Activated T-cell treated with anti-CD3 and anti-CD28 coated beads, Interleukin-2, amount 50 U/mL, for 48 hours (primary cell): ENCODE data around the gene CES4A.
A peak's percentile ranks its signal among the peaks of the same experiment; 100 is the strongest.
"Not testable (repeated sequence)": the region's sequence is repeated elsewhere in the genome, so short reads cannot be mapped to it uniquely, and the experiment has no call there.

ENCODE experiments used
- DNase-seq, 2 experiments: peaks; one replicate each; pipeline ENCODE4 v3.0.0-alpha.2; 2020

The CES4A gene

DNA sequence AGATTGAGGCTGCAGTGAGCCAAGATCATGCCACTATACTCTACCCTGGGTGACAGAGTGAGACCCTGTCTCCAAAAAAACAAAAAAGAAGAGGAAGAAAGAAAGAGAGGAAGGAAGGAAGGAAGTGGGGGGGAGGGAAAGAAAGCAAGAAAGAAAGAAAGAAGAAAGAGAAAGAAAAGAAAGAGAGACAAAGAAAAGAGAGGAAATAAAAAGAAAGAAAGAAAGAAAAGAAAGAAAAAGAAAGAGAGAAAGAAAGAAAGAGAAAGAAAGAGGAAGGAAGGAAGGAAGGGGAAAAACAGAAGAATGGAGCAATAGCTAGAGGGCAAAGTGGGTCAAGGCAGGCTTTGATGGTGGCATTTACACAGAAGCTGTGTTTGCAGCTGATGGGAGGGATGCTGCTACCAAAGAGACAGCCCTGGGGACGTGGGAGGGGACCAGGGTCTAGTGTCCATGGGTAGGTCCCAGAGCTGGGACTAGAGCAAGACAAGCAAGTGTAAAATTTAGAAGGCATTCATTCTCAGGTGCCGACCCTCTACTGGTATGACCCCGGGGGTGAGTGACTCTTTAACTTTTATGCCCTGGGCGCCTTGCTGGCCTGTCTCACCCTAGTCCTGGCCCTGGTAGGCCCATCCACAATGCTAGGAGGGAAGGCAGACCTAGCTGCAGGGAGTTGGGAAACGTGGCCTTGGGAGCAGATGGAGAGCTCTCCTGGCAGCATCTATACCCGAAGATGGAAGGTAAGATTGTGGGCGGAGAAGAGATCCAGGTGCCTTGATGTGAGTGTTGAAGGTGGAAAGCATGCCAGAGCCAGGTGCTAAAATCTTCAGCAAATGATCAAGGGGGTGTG lies 29.3 kb upstream of the CES4A start:
- no peak for DNase-seq

GRCh38 chr16:66959704-66960161 lies 28.7 kb upstream of the CES4A start:
- no peak for DNase-seq

DNA sequence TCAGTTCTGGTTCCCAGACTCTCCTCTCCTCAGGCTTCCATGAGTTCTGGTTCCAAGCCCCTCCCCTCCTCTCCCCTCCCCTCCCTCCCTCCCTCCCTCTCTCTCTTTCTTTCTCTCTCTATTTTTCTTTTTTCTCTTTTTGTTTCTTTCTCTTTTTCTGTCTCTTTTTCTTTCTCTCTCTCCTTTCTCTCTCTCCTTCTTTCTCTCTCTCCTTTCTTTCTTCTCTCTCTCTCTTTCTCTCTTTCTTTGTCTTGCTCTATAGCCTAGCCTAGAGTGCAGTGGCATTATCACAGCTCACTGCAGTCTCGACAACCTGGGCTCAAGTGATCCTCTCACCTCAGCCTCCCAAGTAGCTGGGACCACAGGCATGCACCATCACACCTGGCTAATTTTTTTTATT lies 28.1 kb upstream of the CES4A start:
- no peak for DNase-seq

GRCh38 chr16:66961065-66961744 lies 27.2 kb upstream of the CES4A start, which contains the start of gene CES3:
Gene CES3, plus strand, starts transcription at chr16:66961266. Its CDS starts 42 bp downstream, at chr16:66961308.
- peak; percentile 75 to 82 for DNase-seq

- DNase-seq: no peak
Measured at GRCh38 chr16:66961914-66962313, 26.5 kb upstream of the CES4A start.

GRCh38 chr16:66964049-66964448 lies 24.3 kb upstream of the CES4A start:
- no peak for DNase-seq

GRCh38 chr16:66968847-66969246 lies 19.5 kb upstream of the CES4A start:
- DNase-seq: no peak

DNA sequence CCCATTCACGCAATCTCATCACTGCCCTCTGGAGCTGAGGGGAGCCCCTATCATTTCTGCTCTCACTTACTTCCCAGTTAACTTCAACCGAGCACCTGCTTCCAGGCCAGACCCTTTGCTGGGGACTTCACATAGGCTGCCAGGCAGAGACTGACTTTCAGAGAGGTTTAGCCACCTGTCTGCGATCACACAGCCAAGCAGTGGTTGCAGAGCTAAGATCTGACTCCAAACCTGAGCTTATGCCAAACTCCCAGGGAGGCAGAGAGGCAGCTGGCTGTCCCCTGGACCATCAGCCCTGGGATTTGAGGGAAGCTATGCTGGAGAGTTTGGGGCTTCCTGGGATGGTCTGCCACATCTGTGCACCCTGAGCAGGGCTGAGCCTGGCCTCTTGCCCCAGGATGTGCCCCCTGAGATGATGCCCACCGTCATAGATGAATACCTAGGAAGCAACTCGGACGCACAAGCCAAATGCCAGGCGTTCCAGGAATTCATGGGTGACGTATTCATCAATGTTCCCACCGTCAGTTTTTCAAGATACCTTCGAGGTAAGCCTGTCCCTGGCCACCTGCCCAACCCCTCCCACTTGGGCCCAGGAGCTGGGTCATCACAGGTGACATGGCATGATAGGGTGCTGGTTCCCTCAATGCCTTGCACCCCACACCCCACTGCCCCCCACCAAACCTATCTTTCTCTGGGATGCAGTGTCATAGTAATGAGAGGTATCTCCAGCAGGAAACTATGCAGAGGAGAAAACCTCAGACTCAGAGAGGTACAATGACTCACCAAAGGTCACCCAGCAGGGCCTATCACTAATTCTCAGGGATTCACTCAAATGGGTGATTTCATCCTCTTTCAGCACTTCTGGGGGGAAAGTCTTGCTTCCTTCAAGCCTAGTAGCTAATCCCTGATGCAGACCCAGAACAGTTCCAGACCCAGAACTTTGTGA lies 17.3 kb upstream of the CES4A start:
- no peak for DNase-seq

DNA sequence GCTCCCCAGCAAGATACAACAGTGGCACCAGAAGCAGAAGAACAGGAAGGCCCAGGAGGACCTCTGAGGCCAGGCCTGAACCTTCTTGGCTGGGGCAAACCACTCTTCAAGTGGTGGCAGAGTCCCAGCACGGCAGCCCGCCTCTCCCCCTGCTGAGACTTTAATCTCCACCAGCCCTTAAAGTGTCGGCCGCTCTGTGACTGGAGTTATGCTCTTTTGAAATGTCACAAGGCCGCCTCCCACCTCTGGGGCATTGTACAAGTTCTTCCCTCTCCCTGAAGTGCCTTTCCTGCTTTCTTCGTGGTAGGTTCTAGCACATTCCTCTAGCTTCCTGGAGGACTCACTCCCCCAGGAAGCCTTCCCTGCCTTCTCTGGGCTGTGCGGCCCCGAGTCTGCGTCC lies 15.4 kb upstream of the CES4A start:
- no peak for DNase-seq

DNA sequence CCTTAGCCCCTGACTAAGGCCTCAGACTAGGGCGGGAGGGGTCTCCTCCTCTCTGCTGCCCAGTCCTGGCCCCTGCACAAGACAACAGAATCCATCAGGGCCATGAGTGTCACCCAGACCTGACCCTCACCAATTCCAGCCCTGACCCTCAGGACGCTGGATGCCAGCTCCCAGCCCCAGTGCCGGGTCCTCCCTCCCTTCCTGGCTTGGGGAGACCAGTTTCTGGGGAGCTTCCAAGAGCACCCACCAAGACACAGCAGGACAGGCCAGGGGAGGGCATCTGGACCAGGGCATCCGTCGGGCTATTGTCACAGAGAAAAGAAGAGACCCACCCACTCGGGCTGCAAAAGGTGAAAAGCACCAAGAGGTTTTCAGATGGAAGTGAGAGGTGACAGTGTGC lies 14.7 kb upstream of the CES4A start:
- no peak for DNase-seq

- not testable (repeated sequence) for DNase-seq
Measured at GRCh38 chr16:66974156-66974931, 14.0 kb upstream of the CES4A start.

GRCh38 chr16:66974932-66975246 lies 13.5 kb upstream of the CES4A start:
- DNase-seq: peak; percentile 77 to 79

DNA sequence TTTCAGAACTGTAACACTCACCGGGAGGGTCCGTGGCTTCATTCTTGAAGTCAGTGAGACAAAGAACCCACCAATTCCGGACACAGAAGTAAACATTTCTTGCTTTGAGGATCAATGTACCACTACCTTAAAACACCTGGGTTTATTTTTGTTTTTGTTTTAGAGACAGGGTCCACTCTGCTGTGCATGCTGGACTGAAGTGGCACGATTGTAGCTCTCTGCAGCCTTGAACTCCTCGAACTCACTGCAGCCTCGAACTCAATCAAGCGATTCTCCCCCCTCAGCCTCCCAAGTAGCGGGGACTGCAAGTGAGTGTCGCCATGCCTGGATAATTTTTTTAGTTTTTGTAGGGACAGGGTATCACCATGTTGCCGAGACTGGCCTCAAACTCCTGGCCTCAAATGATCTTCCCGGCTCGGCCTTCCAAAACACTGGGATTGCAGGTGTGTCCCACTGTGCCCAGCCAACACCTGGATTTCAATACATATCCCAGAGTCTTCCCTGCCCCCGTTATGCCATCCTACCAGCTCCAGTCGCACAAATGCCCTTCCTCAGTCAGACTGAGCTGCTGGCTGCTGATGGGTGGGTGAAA lies 13.0 kb upstream of the CES4A start:
- DNase-seq: no peak

DNA sequence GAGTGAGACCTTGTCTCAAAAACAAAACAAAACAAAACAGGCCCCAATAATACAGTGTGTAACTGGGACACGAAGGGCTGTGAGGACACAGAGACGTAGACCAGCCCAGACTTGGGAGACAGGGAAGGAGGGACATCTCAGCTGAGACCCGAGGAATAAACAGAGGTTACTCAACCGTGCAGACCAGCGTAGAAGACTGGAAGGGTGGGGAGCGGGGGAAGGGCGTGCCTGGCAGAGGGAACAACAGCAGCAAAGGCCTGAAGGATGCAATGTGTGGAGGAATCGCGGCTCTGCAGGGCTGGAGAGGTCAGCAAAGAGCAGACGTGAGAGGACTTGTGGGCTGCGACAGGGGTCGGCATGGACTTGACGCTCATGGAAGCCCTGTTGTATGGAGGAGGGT lies 11.6 kb upstream of the CES4A start:
- no peak for DNase-seq

DNA sequence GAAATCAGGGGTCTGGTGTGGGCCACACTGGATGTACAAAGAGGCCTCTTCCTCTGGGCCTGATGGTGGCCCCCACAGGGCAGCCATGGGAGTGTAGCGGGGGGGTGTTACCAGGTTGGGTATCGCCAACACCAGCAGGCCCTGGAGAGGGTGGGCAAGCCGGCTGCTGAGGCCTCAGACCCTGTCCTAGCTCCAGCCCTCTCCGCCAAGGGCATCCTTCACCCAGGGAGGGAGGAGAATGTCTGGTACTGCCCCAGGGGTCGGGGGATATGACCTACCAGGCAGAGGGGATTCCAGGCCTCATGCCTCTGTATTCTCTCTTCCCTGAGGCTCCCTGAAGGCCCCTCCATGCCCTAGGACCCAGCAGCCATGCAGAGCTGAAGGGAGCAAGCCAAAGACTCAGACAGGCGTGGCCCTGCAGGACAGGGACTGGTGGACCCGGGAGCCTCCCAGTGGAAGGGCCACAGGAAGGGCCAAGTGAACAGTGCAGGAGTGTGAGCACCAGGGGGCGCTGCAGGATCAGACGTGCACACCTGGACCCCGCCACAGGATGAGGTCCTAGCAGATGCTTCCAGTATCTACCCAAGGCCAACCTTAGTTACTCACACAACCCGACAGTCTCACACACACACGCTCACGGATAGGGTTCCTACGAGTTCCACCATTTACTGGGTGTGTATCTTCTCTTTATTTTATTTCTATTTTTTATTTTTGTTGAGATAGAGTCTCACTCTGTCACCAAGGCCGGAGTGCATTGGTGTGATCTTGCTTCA lies 10.9 kb upstream of the CES4A start:
- DNase-seq: peak; percentile 95

- DNase-seq: no peak
Measured at GRCh38 chr16:66979011-66979717, 9.2 kb upstream of the CES4A start.

GRCh38 chr16:66983033-66983432 lies 5.4 kb upstream of the CES4A start:
- DNase-seq: no peak

- DNase-seq: peak; percentile 86 to 88
Measured at GRCh38 chr16:66984892-66985311, 3.5 kb upstream of the CES4A start.

GRCh38 chr16:66986559-66986958 lies 1.8 kb upstream of the CES4A start:
- DNase-seq: peak in 1 of 2 experiments; percentile 31

- DNase-seq: no peak
Measured at GRCh38 chr16:66991545-66992077, 3.2 kb downstream of the CES4A start.
